Gastrocnemius medialis (tissue), 4 donors: ENCODE measurements around the gene ACOXL. TPM values are rescaled to one million over a fixed set of nuclear protein-coding genes. Genes with fewer than 3 reads are reported as not detected.
"Not testable (repeated sequence)": the region's sequence is repeated elsewhere in the genome, so short reads cannot be mapped to it uniquely, and the experiment has no call there.

Source experiments
- ATAC-seq, 2 donors: fragments of 150-250 bp; one replicate each; pipeline ENCODE4 v1.9.1; 2016
- DNase-seq, 2 donors: peaks; one replicate each; pipeline ENCODE4 v3.0.0-alpha.2; 2019
- H3K27ac ChIP-seq, 4 donors: fragments of 200-600 bp; sonication (generic); 1 replicate in 1 of 4; 2 replicates in 3 of 4; pipeline ENCODE4 v1.5.1; 2016 to 2018; ENCODE audit warnings: mild to moderate bottlenecking in 2 of 4, moderate library complexity in 1 of 4
- H3K27me3 ChIP-seq, 3 donors: fragments of 200-600 bp; sonication (generic) in 2 of 3; 1 replicate in 1 of 3; 2 replicates in 2 of 3; pipeline versions ENCODE4 v1.5.1 to v1.6.0; 2016 to 2019; ENCODE audit warnings: mild to moderate bottlenecking in 1 of 3, moderate library complexity in 1 of 3
- H3K36me3 ChIP-seq, 2 donors: fragments of 200-600 bp; sonication (generic) in 1 of 2; one replicate each; pipeline ENCODE4 v1.5.1; 2017 to 2018
- H3K4me1 ChIP-seq, 2 donors: fragments of 200-600 bp; sonication (generic) in 1 of 2; one replicate each; pipeline ENCODE4 v1.5.1; 2016 to 2017; ENCODE audit warnings: mild to moderate bottlenecking in 2 of 2
- H3K4me3 ChIP-seq, 4 donors: fragments of 200-600 bp; sonication (generic) in 3 of 4; 1 replicate in 1 of 4; 2 replicates in 3 of 4; pipeline ENCODE4 v1.5.1; 2016 to 2019; ENCODE audit warnings: mild to moderate bottlenecking in 2 of 4
- H3K9me3 ChIP-seq, 3 donors: fragments of 200-600 bp; sonication (generic) in 2 of 3; 1 replicate in 1 of 3; 2 replicates in 2 of 3; pipeline ENCODE4 v1.5.1; 2016 to 2019
- CTCF ChIP-seq, 5 experiments: fragments of 450-650 bp in 3 of 5; fragments of 200-600 bp in 2 of 5; sonication (generic) in 2 of 5; IDR thresholded peaks in 4 of 5; conservative IDR thresholded peaks in 1 of 5; 1 replicate in 4 of 5; 2 replicates in 1 of 5; pipeline ENCODE4 v1.5.1; 2016 to 2019; ENCODE audit warnings: antibody characterized with exemption in 5 of 5, mild to moderate bottlenecking in 3 of 5, moderate library complexity in 3 of 5
- POLR2A ChIP-seq, 2 donors: fragments of 450-650 bp; IDR thresholded peaks; one replicate each; pipeline ENCODE4 v1.6.1; 2017; ENCODE audit warnings: antibody characterized with exemption in 2 of 2, mild to moderate bottlenecking in 2 of 2, moderate library complexity in 2 of 2
- in situ Hi-C, 4 donors: fragments of 200-750 bp; cut with MboI; loops; one replicate each; pipeline versions ENCODE4 v1.15.0 to v1.8.0; 2017; ENCODE audit warnings: low sequenced_read_pairs in 4 of 4
- intact Hi-C: fragments of 100-400 bp; cut with DNase I; formaldehyde crosslinking; loops from one replicate; pipeline ENCODE4 v1.15.1; 2023; ENCODE audit warnings: low total_unique reads
- total RNA-seq, 4 donors: library from RNA; depleted of rRNA; stranded (reverse); fragments of >200 nt; gene quantifications; one replicate each; pipeline versions ENCODE4 v1.1.0 to v1.2.3, GENCODE V29; 2016

ACOXL gene
- total RNA-seq, 4 donors from 2014 or later: not detected

GRCh38 chr2:111042261-111042660, 309.9 kb downstream of the ACOXL start:
- Histone ChIP-seq H3K36me3 (no peaks in the 10 kb centered on the region), H3K4me1 (no peaks in the 10 kb centered on the region), H3K4me3 (no peak overlapping the region), H3K9me3 (no peaks in the 10 kb centered on the region), H3K27ac (no peak overlapping the region), H3K27me3 (no peaks in the 10 kb centered on the region)
- TF ChIP-seq CTCF (IDR thresholded peaks at IDR 0.05 in 4 of 5, conservative IDR thresholded peaks at IDR 0.05 in 1 of 5) (no peak), POLR2A (IDR thresholded peaks at IDR 0.05) (no peak)
- intact Hi-C loops (no loop called here), in situ Hi-C loops (no loop called here)
- no peak for ATAC-seq
- DNase-seq: no peak

GRCh38 chr2:111042772-111043771, 310.7 kb downstream of the ACOXL start:
- TF ChIP-seq POLR2A (IDR thresholded peaks at IDR 0.05) (no peak), CTCF (IDR thresholded peaks at IDR 0.05 in 4 of 5, conservative IDR thresholded peaks at IDR 0.05 in 1 of 5) (no peak)
- H3K27me3 ChIP-seq: no peaks in the 10 kb centered on the region
- no peak for ATAC-seq
- no peaks in the 10 kb centered on the region for H3K36me3 ChIP-seq
- H3K4me3 ChIP-seq: no peak overlapping the region
- no peak for DNase-seq
- H3K27ac ChIP-seq: no peak overlapping the region
- H3K4me1 ChIP-seq: no peaks in the 10 kb centered on the region
- H3K9me3 ChIP-seq: no peaks in the 10 kb centered on the region
- intact Hi-C loops (no loop called here), in situ Hi-C loops (no loop called here)

DNA sequence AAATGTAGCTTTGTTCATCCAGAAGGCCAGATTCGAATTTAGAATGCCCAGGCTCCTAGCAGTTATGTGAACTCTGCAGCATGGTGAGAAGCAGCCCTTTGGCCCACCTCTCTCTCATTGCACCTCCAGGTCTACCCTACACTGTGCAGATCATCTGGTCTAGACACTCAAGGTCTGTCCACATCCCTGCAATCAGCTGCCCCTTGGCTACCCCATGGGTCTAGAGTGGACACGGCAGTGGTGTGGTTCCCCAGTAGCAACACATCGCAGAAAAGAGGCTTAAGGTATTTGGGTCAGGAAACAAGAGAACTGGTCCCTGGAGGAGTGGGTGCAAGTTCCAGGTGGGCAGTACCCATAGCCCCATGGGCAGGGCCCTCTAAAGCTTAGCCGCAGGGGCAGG, 311.7 kb downstream of the ACOXL start:
- TF ChIP-seq POLR2A (IDR thresholded peaks at IDR 0.05) (no peak), CTCF (IDR thresholded peaks at IDR 0.05 in 4 of 5, conservative IDR thresholded peaks at IDR 0.05 in 1 of 5) (no peak)
- H3K9me3 ChIP-seq: no peaks in the 10 kb centered on the region
- no peak overlapping the region for H3K4me3 ChIP-seq
- DNase-seq: no peak
- in situ Hi-C loops: no loop called here
- no peaks in the 10 kb centered on the region for H3K4me1 ChIP-seq
- no peaks in the 10 kb centered on the region for H3K36me3 ChIP-seq
- ATAC-seq: no peak
- H3K27me3 ChIP-seq: no peaks in the 10 kb centered on the region
- intact Hi-C loops: no loop called here
- no peak overlapping the region for H3K27ac ChIP-seq

DNA sequence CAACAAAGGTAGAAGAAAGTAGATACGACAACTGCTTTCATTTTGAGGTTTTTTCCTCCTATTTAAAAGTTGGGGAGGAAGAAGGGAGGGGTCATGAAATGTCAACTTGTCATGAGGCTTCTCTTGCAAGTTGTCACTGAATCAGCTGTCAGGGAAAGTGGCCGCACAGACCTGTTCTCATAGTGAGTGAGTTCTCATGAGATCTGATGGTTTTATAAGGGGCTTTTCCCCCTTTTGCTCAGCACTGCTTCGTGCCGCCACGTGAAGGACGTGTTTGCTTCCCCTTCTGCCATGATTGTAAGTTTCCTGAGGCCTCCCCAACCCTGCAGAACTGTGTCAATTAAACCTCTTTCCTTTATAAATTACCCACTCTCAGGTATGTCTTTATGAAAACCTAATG, 312.9 kb downstream of the ACOXL start:
- ATAC-seq, H3K27ac ChIP-seq, H3K4me3 ChIP-seq, intact Hi-C loops, H3K27me3 ChIP-seq, DNase-seq, H3K4me1 ChIP-seq, H3K36me3 ChIP-seq, H3K9me3 ChIP-seq, in situ Hi-C loops: not testable (repeated sequence)

DNA sequence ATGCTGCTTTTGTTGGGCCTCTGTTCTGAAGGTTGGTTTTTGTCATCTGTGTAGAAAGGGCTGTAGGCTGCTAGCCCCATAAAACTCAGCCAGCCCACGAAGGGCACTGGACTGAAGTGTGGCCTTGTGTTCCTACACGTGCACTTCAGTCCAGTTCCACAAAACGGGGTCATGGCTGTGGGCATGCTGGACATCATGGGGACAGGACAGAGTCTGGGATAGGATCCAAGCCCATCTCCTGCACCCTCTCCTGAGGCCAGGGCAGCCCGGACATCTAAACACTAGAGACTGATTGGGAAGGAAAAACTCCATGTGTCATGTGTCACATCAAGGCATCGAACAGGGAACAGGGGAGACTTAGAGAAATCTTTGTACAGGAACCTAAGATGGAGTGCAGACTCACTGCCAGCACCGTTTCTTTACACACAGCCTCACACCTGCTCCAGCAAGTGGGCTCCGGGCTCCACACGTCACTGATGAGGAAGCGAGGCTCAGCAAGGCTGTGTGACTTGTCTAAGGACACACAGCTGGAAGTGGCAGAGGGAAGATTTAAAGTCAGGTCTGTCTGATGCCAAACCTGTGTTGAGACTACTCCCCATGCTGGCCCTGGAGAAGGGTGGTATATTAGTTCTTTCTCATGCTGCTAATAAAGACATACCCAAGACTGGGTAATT, 313.5 kb downstream of the ACOXL start:
- no peaks in the 10 kb centered on the region for H3K27me3 ChIP-seq
- DNase-seq: no peak
- TF ChIP-seq CTCF (IDR thresholded peaks at IDR 0.05 in 4 of 5, conservative IDR thresholded peaks at IDR 0.05 in 1 of 5) (no peak), POLR2A (IDR thresholded peaks at IDR 0.05) (no peak)
- H3K4me1 ChIP-seq: no peaks in the 10 kb centered on the region
- no peak overlapping the region for H3K27ac ChIP-seq
- intact Hi-C loops (no loop called here), in situ Hi-C loops (no loop called here)
- H3K36me3 ChIP-seq: no peaks in the 10 kb centered on the region
- no peak overlapping the region for H3K4me3 ChIP-seq
- no peak for ATAC-seq
- H3K9me3 ChIP-seq: no peaks in the 10 kb centered on the region
